GM19023 (cell line): Measurements from ENCODE around the gene PTPRN.

Source experiments
- ATAC-seq: cut with Tn5 transposase; IDR thresholded peaks from one replicate; pipeline ENCODE4 v1.9.1; 2021; ENCODE audit warnings: mild to moderate bottlenecking, moderate library complexity; ENCODE audit not compliant: unreplicated experiment

Gene PTPRN

GRCh38 chr2:219308142-219309101 lies 779 bp downstream of the PTPRN start:
- no peak for ATAC-seq

GRCh38 chr2:219306047-219306446 lies 3.2 kb downstream of the PTPRN start:
- ATAC-seq = no peak

- ATAC-seq = no peak
These were observed 5.0 kb downstream of the PTPRN start for GRCh38 chr2:219304223-219304622.

GRCh38 chr2:219302412-219302968 lies 6.7 kb downstream of the PTPRN start:
- ATAC-seq = no peak

- no peak for ATAC-seq
These were observed 9.2 kb downstream of the PTPRN start for GRCh38 chr2:219300022-219300421.

- no peak for ATAC-seq
These were observed 9.8 kb downstream of the PTPRN start for GRCh38 chr2:219299372-219299760.

GRCh38 chr2:219298759-219299371 lies 10.3 kb downstream of the PTPRN start:
- peak; percentile 51 for ATAC-seq

- ATAC-seq = no peak
These were observed 11.3 kb downstream of the PTPRN start for GRCh38 chr2:219297766-219298456.

- no peak for ATAC-seq
These were observed 12.4 kb downstream of the PTPRN start for GRCh38 chr2:219296631-219297391.

- no peak for ATAC-seq
These were observed 13.1 kb downstream of the PTPRN start for GRCh38 chr2:219296142-219296541.

- peak; percentile 85 for ATAC-seq
These were observed 14.5 kb downstream of the PTPRN start for GRCh38 chr2:219294356-219295351.

- ATAC-seq = no peak
These were observed 15.4 kb downstream of the PTPRN start for GRCh38 chr2:219293736-219294231.

GRCh38 chr2:219292616-219293015 lies 16.6 kb downstream of the PTPRN start:
- no peak for ATAC-seq

GRCh38 chr2:219291910-219292490 lies 17.2 kb downstream of the PTPRN start:
- no peak for ATAC-seq

- ATAC-seq = no peak
These were observed 17.8 kb downstream of the PTPRN start for GRCh38 chr2:219291394-219291793.

- no peak for ATAC-seq
These were observed 18.6 kb downstream of the PTPRN start for GRCh38 chr2:219290381-219291171.

- ATAC-seq = no peak
These were observed 19.5 kb downstream of the PTPRN start for GRCh38 chr2:219289537-219290361.
